SK-N-MC (cell line): ENCODE results near the gene ATF7IP.

Experiments used
- EZH2 ChIP-seq: fragments of 200-600 bp; sonication (generic); IDR thresholded peaks from one replicate; pipeline ENCODE4 v1.6.1; 2017; ENCODE audit warnings: antibody characterized with exemption
- FOXP2 ChIP-seq: optimal IDR thresholded peaks from 2 replicates; pipeline ENCODE3; 2011; ENCODE audit warnings: mild to moderate bottlenecking, moderate library complexity; ENCODE audit not compliant: insufficient read depth; ENCODE audit errors: extremely low read length, control extremely low read depth
- POLR2AphosphoS5 ChIP-seq: IDR thresholded peaks from 2 replicates; pipeline ENCODE4 v1.6.1; 2012; ENCODE audit warnings: mild to moderate bottlenecking, low read depth, low read length, borderline replicate concordance

DNA sequence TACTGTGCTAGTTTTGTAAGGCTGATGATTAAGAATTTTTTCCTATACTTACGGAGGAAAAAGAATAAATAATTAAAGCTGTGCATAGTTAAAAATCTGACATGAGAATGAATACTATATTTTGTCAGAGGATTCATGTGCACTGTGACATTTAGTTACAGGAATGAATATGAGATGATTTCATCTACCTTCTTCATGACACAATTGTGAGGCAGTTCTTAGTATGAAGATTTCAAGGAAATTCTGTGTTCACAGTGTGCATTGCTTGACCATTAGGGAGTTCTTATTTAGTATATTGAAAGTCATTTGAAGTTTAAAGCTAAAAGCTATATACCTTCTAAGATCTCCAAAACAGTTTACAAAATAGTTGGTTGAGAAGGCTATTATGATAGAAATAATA is 70.1 kb downstream of the ATF7IP start:
- TF ChIP-seq POLR2AphosphoS5, result no peak
- no peak for TF ChIP-seq EZH2
- TF ChIP-seq FOXP2, result no peak
